WTC11 (cell line): ENCODE data around the gene RBM20.

Experiments used
- ETV6 ChIP-seq: sonication (generic); formaldehyde crosslinking; IDR thresholded peaks from 2 replicates; pipeline ENCODE4 v1.8.1; 2022; ENCODE audit warnings: mild to moderate bottlenecking, missing genetic modification reagents
- GABPB1 ChIP-seq: sonication (generic); formaldehyde crosslinking; IDR thresholded peaks from 2 replicates; pipeline ENCODE4 v1.8.1; 2023; ENCODE audit warnings: mild to moderate bottlenecking, missing genetic modification reagents
- SP1 ChIP-seq: sonication (generic); formaldehyde crosslinking; conservative IDR thresholded peaks from 2 replicates; pipeline ENCODE4 v1.8.1; 2022; ENCODE audit warnings: missing genetic modification reagents
- ZNF671 ChIP-seq: fragments of 250-450 bp; sonication (Bioruptor Pico); IDR thresholded peaks from 2 replicates; pipeline ENCODE4 v1.8.0; 2021; ENCODE audit warnings: mild to moderate bottlenecking
- TF ChIP-seq, protein P1 (sequence below): fragments of 200-600 bp; IDR thresholded peaks from 2 replicates; pipeline ENCODE4 v1.8.0; 2022; ENCODE audit warnings: antibody characterized with exemption
- TF ChIP-seq, protein P2 (sequence below): sonication (generic); formaldehyde crosslinking; IDR thresholded peaks from 2 replicates; pipeline ENCODE4 v1.8.0; 2022; ENCODE audit warnings: mild to moderate bottlenecking, missing genetic modification reagents
- TF ChIP-seq, protein P3 (sequence below): fragments of 250-450 bp; sonication (Bioruptor Pico); IDR thresholded peaks from 2 replicates; pipeline ENCODE4 v2.1.2; 2022; ENCODE audit warnings: mild to moderate bottlenecking, moderate library complexity

DNA sequence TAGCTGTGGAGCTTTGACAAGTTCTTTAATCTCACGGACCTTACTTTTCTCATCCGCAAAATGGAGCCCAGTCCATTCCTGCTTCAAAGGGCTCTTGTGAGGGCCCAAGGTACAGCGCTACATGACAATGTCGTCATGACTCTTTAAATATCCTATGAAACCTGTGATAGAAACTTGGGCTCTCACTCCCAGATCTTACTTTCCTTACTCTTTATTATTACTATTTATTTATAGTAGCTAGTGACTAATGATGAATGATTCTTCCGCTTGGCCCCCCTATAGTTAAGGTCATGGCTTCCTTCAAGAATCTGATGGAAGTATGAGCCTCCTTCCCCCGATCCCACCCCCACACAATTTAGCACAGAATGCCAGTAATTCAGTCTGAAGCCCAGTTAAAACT, 41.9 kb downstream of the RBM20 start:
- TF ChIP-seq, protein P1, sequence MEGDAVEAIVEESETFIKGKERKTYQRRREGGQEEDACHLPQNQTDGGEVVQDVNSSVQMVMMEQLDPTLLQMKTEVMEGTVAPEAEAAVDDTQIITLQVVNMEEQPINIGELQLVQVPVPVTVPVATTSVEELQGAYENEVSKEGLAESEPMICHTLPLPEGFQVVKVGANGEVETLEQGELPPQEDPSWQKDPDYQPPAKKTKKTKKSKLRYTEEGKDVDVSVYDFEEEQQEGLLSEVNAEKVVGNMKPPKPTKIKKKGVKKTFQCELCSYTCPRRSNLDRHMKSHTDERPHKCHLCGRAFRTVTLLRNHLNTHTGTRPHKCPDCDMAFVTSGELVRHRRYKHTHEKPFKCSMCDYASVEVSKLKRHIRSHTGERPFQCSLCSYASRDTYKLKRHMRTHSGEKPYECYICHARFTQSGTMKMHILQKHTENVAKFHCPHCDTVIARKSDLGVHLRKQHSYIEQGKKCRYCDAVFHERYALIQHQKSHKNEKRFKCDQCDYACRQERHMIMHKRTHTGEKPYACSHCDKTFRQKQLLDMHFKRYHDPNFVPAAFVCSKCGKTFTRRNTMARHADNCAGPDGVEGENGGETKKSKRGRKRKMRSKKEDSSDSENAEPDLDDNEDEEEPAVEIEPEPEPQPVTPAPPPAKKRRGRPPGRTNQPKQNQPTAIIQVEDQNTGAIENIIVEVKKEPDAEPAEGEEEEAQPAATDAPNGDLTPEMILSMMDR = no peak
- TF ChIP-seq GABPB1 (CRISPR knock-in tag) (no peak), ETV6 (no peak), ZNF671 (CRISPR knock-in tag) (no peak), SP1 (CRISPR knock-in tag) (no peak)
- TF ChIP-seq, protein P2, sequence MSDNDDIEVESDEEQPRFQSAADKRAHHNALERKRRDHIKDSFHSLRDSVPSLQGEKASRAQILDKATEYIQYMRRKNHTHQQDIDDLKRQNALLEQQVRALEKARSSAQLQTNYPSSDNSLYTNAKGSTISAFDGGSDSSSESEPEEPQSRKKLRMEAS (CRISPR knock-in tag) = no peak
- TF ChIP-seq, protein P3, sequence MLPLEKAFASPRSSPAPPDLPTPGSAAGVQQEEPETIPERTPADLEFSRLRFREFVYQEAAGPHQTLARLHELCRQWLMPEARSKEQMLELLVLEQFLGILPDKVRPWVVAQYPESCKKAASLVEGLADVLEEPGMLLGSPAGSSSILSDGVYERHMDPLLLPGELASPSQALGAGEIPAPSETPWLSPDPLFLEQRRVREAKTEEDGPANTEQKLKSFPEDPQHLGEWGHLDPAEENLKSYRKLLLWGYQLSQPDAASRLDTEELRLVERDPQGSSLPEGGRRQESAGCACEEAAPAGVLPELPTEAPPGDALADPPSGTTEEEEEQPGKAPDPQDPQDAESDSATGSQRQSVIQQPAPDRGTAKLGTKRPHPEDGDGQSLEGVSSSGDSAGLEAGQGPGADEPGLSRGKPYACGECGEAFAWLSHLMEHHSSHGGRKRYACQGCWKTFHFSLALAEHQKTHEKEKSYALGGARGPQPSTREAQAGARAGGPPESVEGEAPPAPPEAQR (CRISPR knock-in tag) = no peak
